GM12878 (cell line): ENCODE results near the gene VSTM2B. TPM values are rescaled to one million over a fixed set of nuclear protein-coding genes. Genes with fewer than 3 reads are reported as not detected.

Experiments
- ATAC-seq: fragments of 200-7000 bp; cut with Tn5 transposase; 3 replicates; pipeline ENCODE4 v1.9.1; 2020; ENCODE audit warnings: mild to moderate bottlenecking, moderate library complexity
- BruUV-seq: library from RNA; stranded (reverse); fragments of 400-500 nt; replicated peaks from 2 replicates; lab custom pipeline; 2021; lab: Mats Ljungman, UMichigan
- CTCF ChIA-PET: fragments of 300-600 bp; sonication (Branson Sonifier 250); formaldehyde crosslinking; extraction: SDS; loops from one replicate; lab custom pipeline; 2021; ENCODE audit warnings: inconsistent platforms; lab: Yijun Ruan, JAX
- POLR2A ChIA-PET: fragments of 350-600 bp; formaldehyde crosslinking; extraction: SDS; loops from one replicate; lab custom pipeline; 2021; ENCODE audit warnings: inconsistent platforms; lab: Charles Lee
- RAD21 ChIA-PET: fragments of 300-600 bp; sonication (Branson Sonifier 250); formaldehyde crosslinking; loops from one replicate; lab custom pipeline; 2023; ENCODE audit warnings: antibody characterized with exemption; ENCODE audit not compliant: unreplicated experiment; lab: Charles Lee
- SMC1A ChIA-PET: fragments of 300-600 bp; sonication (Branson Sonifier 250); formaldehyde crosslinking; loops from one replicate; lab custom pipeline; 2023; ENCODE audit not compliant: unreplicated experiment, uncharacterized antibody; lab: Charles Lee
- DNase-seq: peaks from one replicate; pipeline ENCODE4 v3.0.0-alpha.2; 2011; ENCODE audit warnings: low read depth, low spot score
- FAIRE-seq: peaks from 3 replicates; lab custom pipeline; 2011; peaks lifted over from hg19 to GRCh38; lab: Jason Lieb, UNC
- H2AFZ ChIP-seq: 2 replicates; pipeline ENCODE4 v1.6.0; 2011; ENCODE audit warnings: low read depth, low read length, control low read depth; ENCODE audit not compliant: control insufficient read depth
- H3K27ac ChIP-seq: 2 replicates; pipeline ENCODE4 v1.5.1; 2011; ENCODE audit warnings: control low read depth; ENCODE audit not compliant: control insufficient read depth, insufficient read depth
- H3K27me3 ChIP-seq, 2 experiments: replicated peaks in 1 of 2; 2 replicates each; pipeline versions ENCODE4 v1.6.0 to v1.6.1; 2011; ENCODE audit warnings: low read length in 1 of 2; ENCODE audit not compliant: control insufficient read depth in 2 of 2, insufficient read depth in 2 of 2
- H3K36me3 ChIP-seq, 2 experiments: 2 replicates each; pipeline ENCODE4 v1.5.1; 2011; ENCODE audit warnings: low read length in 1 of 2; ENCODE audit not compliant: control insufficient read depth in 2 of 2, insufficient read depth in 2 of 2
- H3K4me1 ChIP-seq: 2 replicates; pipeline ENCODE4 v1.6.1; 2011; ENCODE audit warnings: mild to moderate bottlenecking, low read length, moderate library complexity, mixed read lengths; ENCODE audit not compliant: control insufficient read depth, insufficient read depth
- H3K4me2 ChIP-seq: 2 replicates; pipeline ENCODE4 v1.6.0; 2011; ENCODE audit warnings: control low read depth; ENCODE audit not compliant: control insufficient read depth, insufficient read depth
- H3K4me3 ChIP-seq: fragments of 200-600 bp; sonication (generic); 2 replicates; pipeline ENCODE4 v1.5.1; 2016
- H3K79me2 ChIP-seq: 2 replicates; pipeline ENCODE4 v1.6.0; 2011; ENCODE audit warnings: low read length; ENCODE audit not compliant: control insufficient read depth, insufficient read depth
- H3K9ac ChIP-seq: 2 replicates; pipeline ENCODE4 v1.8.0; 2011; ENCODE audit warnings: low read length, control low read depth, mixed read lengths; ENCODE audit not compliant: control insufficient read depth, insufficient read depth
- H3K9me3 ChIP-seq: replicated peaks from 3 replicates; pipeline ENCODE4 v1.5.1; 2011; ENCODE audit warnings: mild to moderate bottlenecking, low read length; ENCODE audit not compliant: control insufficient read depth, insufficient read depth
- H4K20me1 ChIP-seq: 2 replicates; pipeline ENCODE4 v1.6.0; 2011; ENCODE audit not compliant: control insufficient read depth, insufficient read depth
- BCL3 ChIP-seq: IDR thresholded peaks from 2 replicates; pipeline ENCODE4 v1.6.1; 2011; ENCODE audit warnings: borderline replicate concordance, low read depth, mild to moderate bottlenecking, moderate library complexity, low read length; ENCODE audit not compliant: insufficient read depth, poor library complexity, severe bottlenecking
- CBX5 ChIP-seq: sonication (generic); IDR thresholded peaks from 2 replicates; pipeline ENCODE4 v1.6.1; 2016; ENCODE audit warnings: low read depth, moderate library complexity, mild to moderate bottlenecking, inconsistent platforms
- E2F4 ChIP-seq: IDR thresholded peaks from 2 replicates; pipeline ENCODE4 v1.6.1; 2012; ENCODE audit warnings: low read depth, low read length, improper control_type of control experiment
- EP300 ChIP-seq, 2 experiments: fragments of 150-350 bp in 1 of 2; IDR thresholded peaks; 2 replicates each; pipeline ENCODE4 v1.6.1; 2011 to 2012; ENCODE audit warnings: low read depth in 2 of 2, low read length in 2 of 2, borderline replicate concordance in 1 of 2, improper control_type of control experiment in 1 of 2, inconsistent platforms in 1 of 2; ENCODE audit not compliant: control insufficient read depth in 1 of 2
- HDGF ChIP-seq: fragments of 450-650 bp; IDR thresholded peaks from 2 replicates; pipeline ENCODE4 v1.6.1; 2016; ENCODE audit warnings: antibody characterized with exemption
- IKZF2 ChIP-seq, 2 experiments: fragments of 450-650 bp; IDR thresholded peaks; 2 replicates each; pipeline ENCODE4 v1.6.1; 2017; ENCODE audit warnings: mild to moderate bottlenecking in 2 of 2, moderate library complexity in 2 of 2
- MAX ChIP-seq: IDR thresholded peaks from 2 replicates; pipeline ENCODE4 v1.6.1; 2012; ENCODE audit warnings: low read depth, low read length, improper control_type of control experiment
- MTA2 ChIP-seq: fragments of 450-650 bp; IDR thresholded peaks from 2 replicates; pipeline ENCODE4 v1.6.1; 2016; ENCODE audit warnings: low read depth, mild to moderate bottlenecking, moderate library complexity
- NR2C1 ChIP-seq: fragments of 450-650 bp; IDR thresholded peaks from 2 replicates; pipeline ENCODE4 v1.6.1; 2017; ENCODE audit warnings: antibody characterized with exemption, mild to moderate bottlenecking, moderate library complexity
- POLR2A ChIP-seq: IDR thresholded peaks from 2 replicates; pipeline ENCODE4 v1.6.1; 2011; ENCODE audit warnings: low read depth, mild to moderate bottlenecking, low read length
- SIN3A ChIP-seq: IDR thresholded peaks from 2 replicates; pipeline ENCODE4 v1.6.1; 2012; ENCODE audit warnings: low read depth, low read length, improper control_type of control experiment
- SMAD1 ChIP-seq: fragments of 450-650 bp; IDR thresholded peaks from 2 replicates; pipeline ENCODE4 v1.6.1; 2018; ENCODE audit warnings: mild to moderate bottlenecking, low read depth; ENCODE audit not compliant: partially characterized antibody
- SREBF2 ChIP-seq: IDR thresholded peaks from 2 replicates; pipeline ENCODE4 v1.6.1; 2012; ENCODE audit warnings: mild to moderate bottlenecking, low read length
- STAT1 ChIP-seq: fragments of 450-650 bp; conservative IDR thresholded peaks from 2 replicates; pipeline ENCODE4 v1.6.1; 2014; ENCODE audit warnings: antibody characterized with exemption, mild to moderate bottlenecking
- STAT3 ChIP-seq: IDR thresholded peaks from 2 replicates; pipeline ENCODE4 v1.6.1; 2011; ENCODE audit warnings: low read depth, low read length, improper control_type of control experiment
- SUPT20H ChIP-seq: IDR thresholded peaks from 2 replicates; pipeline ENCODE4 v1.6.1; 2011; ENCODE audit warnings: low read depth, mild to moderate bottlenecking, low read length, moderate library complexity, borderline replicate concordance; ENCODE audit not compliant: control insufficient read depth
- TCF7 ChIP-seq: IDR thresholded peaks from 2 replicates; pipeline ENCODE4 v1.6.1; 2014; ENCODE audit warnings: antibody characterized with exemption, borderline replicate concordance
- WGBS: methylation state at CpG from one replicate; pipeline ENCODE4 v1.1.6; 2016; ENCODE audit warnings: low lambda C conversion rate; ENCODE audit not compliant: insufficient replicate concordance, insufficient coverage; ENCODE audit errors: missing lambda C conversion rate; 5-methylcytosine and 5-hydroxymethylcytosine counted together
- in situ Hi-C: fragments of 300-500 bp; cut with MboI; formaldehyde crosslinking; loops from 9 replicates; pipeline ENCODE4 v1.14.3; 2018; ENCODE audit warnings: mixed read lengths
- intact Hi-C: fragments of 100-400 bp; cut with micrococcal nuclease; formaldehyde crosslinking; loops from one replicate; pipeline ENCODE4 v1.14.2; 2022; ENCODE audit not compliant: unreplicated experiment
- polyA plus RNA-seq, 11 experiments: library from polyadenylated mRNA; depleted of rRNA in 4 of 11; unstranded in 6 of 11; stranded (reverse) in 5 of 11; fragments of >200 nt; fragmentation: Nextera tagmentation in 4 of 11; fragmentation: Illumina TruSeq in 1 of 11; extraction: Ambion mirVana in 4 of 11; extraction: Trizol in 1 of 11; gene quantifications; 1 replicate in 1 of 11; 2 replicates in 10 of 11; pipeline versions ENCODE4 v1.2.1 to v1.2.3, GENCODE V29; 2011 to 2016; ENCODE audit warnings: inconsistent platforms in 2 of 11, missing spikeins in 2 of 11, low read depth in 1 of 11
- total RNA-seq, 4 experiments: library from RNA; depleted of rRNA in 3 of 4; stranded (reverse); fragments of >200 nt in 3 of 4; fragmentation: Illumina TruSeq in 1 of 4; extraction: Trizol in 1 of 4; gene quantifications; 2 replicates each; pipeline versions ENCODE4 v1.2.1 to v1.2.3, GENCODE V29; 2013 to 2021
- TF ChIP-seq, protein P1 (sequence below): fragments of 450-650 bp; conservative IDR thresholded peaks from 2 replicates; pipeline ENCODE4 v1.6.1; 2017; ENCODE audit warnings: mild to moderate bottlenecking, moderate library complexity

VSTM2B gene
- total and polyA plus RNA-seq, 10 of the 15 experiments (the other 5 are each of a cell fraction or from before 2014, with no cell fraction given): not detected

DNA sequence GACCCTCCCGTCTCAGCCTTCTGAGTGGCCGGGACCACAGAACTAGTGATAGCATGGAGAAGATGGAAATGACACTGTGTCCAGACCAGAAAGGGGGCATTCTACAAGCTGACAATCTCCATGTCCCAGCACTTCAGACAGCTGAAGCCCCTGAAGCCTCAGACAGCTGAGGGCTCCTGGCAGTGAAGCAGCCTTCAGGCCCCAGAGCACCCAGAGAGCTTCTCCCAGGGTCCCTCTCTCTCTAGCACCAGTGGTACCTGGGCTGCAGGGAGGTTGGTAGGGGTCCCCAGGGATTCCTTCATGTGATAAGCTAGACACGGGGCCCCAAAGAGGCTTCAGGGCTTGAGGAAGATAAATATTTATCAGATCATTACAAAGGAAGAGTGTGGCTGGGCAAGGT is 72.7 kb downstream of the VSTM2B start:
- Histone ChIP-seq H3K36me3 (no peaks in the 10 kb centered on the region), H3K4me2 (no peak overlapping the region), H3K79me2 (no peaks in the 10 kb centered on the region), H3K9me3 (no peaks in the 10 kb centered on the region), H3K9ac (no peak overlapping the region), H3K27me3 (no peaks in the 10 kb centered on the region; a peak in 1 of 4 replicates), H3K4me1 (no peaks in the 10 kb centered on the region), H2AFZ (no peak overlapping the region), H3K4me3 (no peak overlapping the region), H3K27ac (no peak overlapping the region), H4K20me1 (no peaks in the 10 kb centered on the region)
- CTCF ChIA-PET: interaction anchor here (1.1 to 1.6 kb wide), 3 partner anchors 12 to 93 kb away, joined by 3 to 5 read pairs (median 3); no protein-coding TSS in a partner anchor
- RAD21 ChIA-PET: interaction anchor here (0.9 kb wide), 1 partner anchor 12 kb away, joined by 3 read pairs; no protein-coding TSS in a partner anchor
- intact Hi-C loops: loop anchor here (10.0 kb wide), 1 partner anchor 124 kb away; no protein-coding TSS in a partner anchor
- no peak for FAIRE-seq
- SMC1A ChIA-PET: interaction anchor here (1.8 kb wide), 1 partner anchor 11 kb away, joined by 7 read pairs; no protein-coding TSS in a partner anchor
- DNase-seq: no peak
- no peak for ATAC-seq
- POLR2A ChIA-PET: interaction anchor here (0.7 kb wide), 1 partner anchor 132 kb away, joined by 5 read pairs; no protein-coding TSS in a partner anchor
- 33% methylated on average over 3 of the region's 3 CpGs for WGBS
- in situ Hi-C loops: no loop called here
- BruUV-seq: no TSS peak
- TF ChIP-seq STAT3: no peak
- no peak for TF ChIP-seq HDGF
- no peak for TF ChIP-seq SUPT20H
- no peak for TF ChIP-seq POLR2A
- TF ChIP-seq NR2C1: no peak
- TF ChIP-seq SMAD1: no peak
- no peak for TF ChIP-seq BCL3
- no peak for TF ChIP-seq SIN3A
- TF ChIP-seq TCF7: no peak
- no peak for TF ChIP-seq CBX5
- no peak for TF ChIP-seq STAT1
- TF ChIP-seq MAX: no peak
- no peak for TF ChIP-seq E2F4
- TF ChIP-seq EP300 (IDR thresholded peaks at IDR 0.05; ENCODE audit: borderline replicate concordance in 1 of 2, control insufficient read depth in 1 of 2, low read depth in 2 of 2, low read length in 2 of 2): no peak
- no peak for TF ChIP-seq IKZF2 (IDR thresholded peaks at IDR 0.05)
- TF ChIP-seq, protein P1, sequence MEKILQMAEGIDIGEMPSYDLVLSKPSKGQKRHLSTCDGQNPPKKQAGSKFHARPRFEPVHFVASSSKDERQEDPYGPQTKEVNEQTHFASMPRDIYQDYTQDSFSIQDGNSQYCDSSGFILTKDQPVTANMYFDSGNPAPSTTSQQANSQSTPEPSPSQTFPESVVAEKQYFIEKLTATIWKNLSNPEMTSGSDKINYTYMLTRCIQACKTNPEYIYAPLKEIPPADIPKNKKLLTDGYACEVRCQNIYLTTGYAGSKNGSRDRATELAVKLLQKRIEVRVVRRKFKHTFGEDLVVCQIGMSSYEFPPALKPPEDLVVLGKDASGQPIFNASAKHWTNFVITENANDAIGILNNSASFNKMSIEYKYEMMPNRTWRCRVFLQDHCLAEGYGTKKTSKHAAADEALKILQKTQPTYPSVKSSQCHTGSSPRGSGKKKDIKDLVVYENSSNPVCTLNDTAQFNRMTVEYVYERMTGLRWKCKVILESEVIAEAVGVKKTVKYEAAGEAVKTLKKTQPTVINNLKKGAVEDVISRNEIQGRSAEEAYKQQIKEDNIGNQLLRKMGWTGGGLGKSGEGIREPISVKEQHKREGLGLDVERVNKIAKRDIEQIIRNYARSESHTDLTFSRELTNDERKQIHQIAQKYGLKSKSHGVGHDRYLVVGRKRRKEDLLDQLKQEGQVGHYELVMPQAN: no peak
- TF ChIP-seq MTA2: no peak
- TF ChIP-seq SREBF2: no peak
